BJ (cell line): Measurements from ENCODE around the gene TSR3. TPM values are rescaled to one million over a fixed set of nuclear protein-coding genes. Genes with fewer than 3 reads are reported as not detected.

Experiments used
- CTCF ChIA-PET: fragments of 350-600 bp; formaldehyde crosslinking; extraction: SDS; loops from one replicate; lab custom pipeline; 2021; ENCODE audit warnings: antibody characterized with exemption, inconsistent platforms; lab: Yijun Ruan, JAX
- POLR2A ChIA-PET: fragments of 300-600 bp; sonication (Branson Sonifier 250); formaldehyde crosslinking; extraction: SDS; loops from one replicate; lab custom pipeline; 2021; ENCODE audit warnings: antibody characterized with exemption; lab: Charles Lee
- DNase-seq: peaks from one replicate; pipeline ENCODE4 v3.0.0-alpha.2; 2011; ENCODE audit warnings: low read depth
- H3K27me3 ChIP-seq: 2 replicates; pipeline ENCODE4 v1.6.0; 2011; ENCODE audit warnings: low read length; ENCODE audit not compliant: control insufficient read depth, insufficient read depth
- H3K36me3 ChIP-seq: 2 replicates; pipeline ENCODE4 v1.5.1; 2011; ENCODE audit warnings: low read length; ENCODE audit not compliant: control insufficient read depth, insufficient read depth
- H3K4me3 ChIP-seq: 2 replicates; pipeline ENCODE4 v1.5.1; 2011; ENCODE audit warnings: low read depth, mild to moderate bottlenecking, control low read depth, low read length
- CTCF ChIP-seq: IDR thresholded peaks from 2 replicates; pipeline ENCODE4 v1.5.1; 2011; ENCODE audit warnings: low read depth, mild to moderate bottlenecking, control low read depth, inconsistent platforms, low read length, moderate library complexity; ENCODE audit not compliant: insufficient read depth
- polyA plus RNA-seq: library from polyadenylated mRNA; depleted of rRNA; stranded (reverse); fragments of >200 nt; gene quantifications from 2 replicates; pipeline ENCODE4 v1.2.3, GENCODE V29; 2011

The TSR3 gene
- polyA plus RNA-seq, 1 experiment = 52.3 TPM

GRCh38 chr16:1338119-1338730, 13.5 kb downstream of the TSR3 start:
- H3K4me3 ChIP-seq = no peak overlapping the region
- ChIA-PET POLR2A (no interaction called here), CTCF (interaction anchor here (1.1 to 1.2 kb wide), 2 partner anchors 12 to 41 kb away, joined by 3 read pairs; no protein-coding TSS in a partner anchor)
- H3K27me3 ChIP-seq = peaks cover 16% of the 10 kb centered on the region
- no peaks in the 10 kb centered on the region for H3K36me3 ChIP-seq
- peak; percentile 46 for TF ChIP-seq CTCF
- DNase-seq = no peak

- no peak for DNase-seq
- H3K36me3 ChIP-seq = no peaks in the 10 kb centered on the region
- H3K27me3 ChIP-seq = peaks cover 22% of the 10 kb centered on the region
- no peak for TF ChIP-seq CTCF
- POLR2A ChIA-PET = no interaction called here
- no peak overlapping the region for H3K4me3 ChIP-seq
- CTCF ChIA-PET = interaction anchor here (1.1 to 1.2 kb wide), 2 partner anchors 13 to 42 kb away, joined by 3 read pairs; no protein-coding TSS in a partner anchor
These were observed 14.2 kb downstream of the TSR3 start for GRCh38 chr16:1337486-1337885.

GRCh38 chr16:1336619-1337018, 15.1 kb downstream of the TSR3 start:
- Histone ChIP-seq H3K27me3 (peaks cover 31% of the 10 kb centered on the region), H3K4me3 (no peak overlapping the region), H3K36me3 (no peaks in the 10 kb centered on the region)
- ChIA-PET CTCF (no interaction called here), POLR2A (no interaction called here)
- TF ChIP-seq CTCF = no peak
- no peak for DNase-seq

- no peak overlapping the region for H3K4me3 ChIP-seq
- TF ChIP-seq CTCF = 0 out of 2 replicates have a peak, but pooled peaks have one; percentile 6
- peaks cover 31% of the 10 kb centered on the region for H3K27me3 ChIP-seq
- no peaks in the 10 kb centered on the region for H3K36me3 ChIP-seq
- ChIA-PET POLR2A (no interaction called here), CTCF (interaction anchor here (1.1 kb wide), 1 partner anchor 35 kb away, joined by 3 read pairs; no protein-coding TSS in a partner anchor)
- no peak for DNase-seq
These were observed 15.7 kb downstream of the TSR3 start for GRCh38 chr16:1335996-1336395.

GRCh38 chr16:1335211-1335971, 16.3 kb downstream of the TSR3 start:
- TF ChIP-seq CTCF = no peak
- CTCF ChIA-PET = interaction anchor here (1.1 kb wide), 1 partner anchor 34 kb away, joined by 3 read pairs; no protein-coding TSS in a partner anchor
- H3K36me3 ChIP-seq = no peaks in the 10 kb centered on the region
- no peak overlapping the region for H3K4me3 ChIP-seq
- no peak for DNase-seq
- H3K27me3 ChIP-seq = peaks cover 31% of the 10 kb centered on the region
- POLR2A ChIA-PET = no interaction called here
